H1 (cell line): ENCODE results near the gene PRPH2. TPM values are rescaled to one million over a fixed set of nuclear protein-coding genes. Genes with fewer than 3 reads are reported as not detected.

ENCODE experiments used
- CTCF ChIA-PET: fragments of 300-600 bp; sonication (Branson Sonifier 250); formaldehyde crosslinking; loops from one replicate; lab custom pipeline; 2021; ENCODE audit not compliant: partially characterized antibody; lab: Charles Lee
- POLR2A ChIA-PET: fragments of 300-600 bp; sonication (Branson Sonifier 250); formaldehyde crosslinking; loops from one replicate; lab custom pipeline; 2021; ENCODE audit warnings: inconsistent platforms; ENCODE audit not compliant: partially characterized antibody; lab: Charles Lee
- DNase-seq, 2 experiments: peaks; one replicate each; pipeline versions ENCODE4 v3.0.0 to v3.0.0-alpha.2; 2010 to 2022; ENCODE audit warnings: low spot score in 2 of 2, low read depth in 1 of 2, mixed read lengths in 1 of 2
- FAIRE-seq: peaks from 2 replicates; lab custom pipeline; 2011; peaks lifted over from hg19 to GRCh38; lab: Jason Lieb, UNC
- H2AFZ ChIP-seq: 2 replicates; pipeline ENCODE4 v1.8.1; 2012; ENCODE audit warnings: low read length, inconsistent platforms
- H2AK5ac ChIP-seq: 2 replicates; pipeline ENCODE4 v1.6.1; 2013; ENCODE audit warnings: low read depth, low read length
- H2BK120ac ChIP-seq: replicated peaks from 2 replicates; pipeline ENCODE3; 2013; ENCODE audit warnings: low read depth, low read length, inconsistent platforms
- H2BK12ac ChIP-seq: 2 replicates; pipeline ENCODE4 v1.6.1; 2013; ENCODE audit warnings: low read depth, low read length
- H2BK15ac ChIP-seq: 2 replicates; pipeline ENCODE4 v1.6.1; 2013; ENCODE audit warnings: low read length
- H2BK20ac ChIP-seq: 2 replicates; pipeline ENCODE4 v1.6.1; 2013; ENCODE audit warnings: low read length
- H2BK5ac ChIP-seq: 2 replicates; pipeline ENCODE4 v1.6.1; 2013; ENCODE audit warnings: low read depth, low read length
- H3K14ac ChIP-seq: 2 replicates; pipeline ENCODE4 v1.6.1; 2013; ENCODE audit warnings: inconsistent platforms; ENCODE audit not compliant: insufficient read length
- H3K18ac ChIP-seq: 2 replicates; pipeline ENCODE4 v1.6.1; 2013; ENCODE audit warnings: low read length; ENCODE audit errors: extremely low read depth
- H3K23ac ChIP-seq: 2 replicates; pipeline ENCODE4 v1.6.1; 2013; ENCODE audit warnings: inconsistent platforms; ENCODE audit not compliant: insufficient read length
- H3K23me2 ChIP-seq: 2 replicates; pipeline ENCODE4 v1.6.1; 2013; ENCODE audit warnings: low read depth, low read length
- H3K27ac ChIP-seq: 2 replicates; pipeline ENCODE4 v1.6.1; 2011; ENCODE audit warnings: low read depth, low read length, inconsistent platforms
- H3K27me3 ChIP-seq, 4 experiments: replicated peaks in 1 of 4; 1 replicate in 1 of 4; 2 replicates in 3 of 4; pipeline versions ENCODE4 v1.6.1 to v1.8.1; 2011 to 2013; ENCODE audit warnings: low read length in 3 of 4, mild to moderate bottlenecking in 3 of 4, inconsistent platforms in 2 of 4, mixed read lengths in 2 of 4, moderate library complexity in 1 of 4; ENCODE audit not compliant: control insufficient read depth in 3 of 4, insufficient read depth in 3 of 4; ENCODE audit errors: extremely low read depth in 1 of 4
- H3K36me3 ChIP-seq, 4 experiments: 2 replicates each; pipeline versions ENCODE4 v1.6.1 to v1.8.1; 2011 to 2013; ENCODE audit warnings: mild to moderate bottlenecking in 4 of 4, low read length in 3 of 4, moderate library complexity in 2 of 4, control low read depth in 1 of 4, inconsistent platforms in 1 of 4; ENCODE audit not compliant: insufficient read depth in 4 of 4, control insufficient read depth in 2 of 4
- H3K4ac ChIP-seq: replicated peaks from 2 replicates; pipeline ENCODE3; 2013; ENCODE audit warnings: low read length, low read depth, mixed read lengths, inconsistent platforms; ENCODE audit not compliant: insufficient read length
- H3K4me1 ChIP-seq, 4 experiments: replicated peaks in 1 of 4; 1 replicate in 1 of 4; 2 replicates in 3 of 4; pipeline versions ENCODE4 v1.6.1 to v1.8.1; 2011 to 2013; ENCODE audit warnings: low read length in 3 of 4, inconsistent platforms in 2 of 4, mixed read lengths in 1 of 4; ENCODE audit not compliant: insufficient read depth in 4 of 4, control insufficient read depth in 3 of 4
- H3K4me2 ChIP-seq, 2 experiments: 2 replicates each; pipeline versions ENCODE4 v1.6.1 to v1.8.1; 2011 to 2013; ENCODE audit warnings: low read depth in 2 of 2, low read length in 2 of 2, control low read depth in 1 of 2, inconsistent platforms in 1 of 2, mild to moderate bottlenecking in 1 of 2; ENCODE audit not compliant: insufficient read depth in 1 of 2
- H3K4me3 ChIP-seq, 4 experiments: fragments of 200-600, 300-600 bp in 1 of 4; sonication (generic), shearing (Covaris generic), sonication (Bioruptor Twin) in 1 of 4; 2 replicates each; pipeline versions ENCODE4 v1.5.1 to v1.8.1; 2011 to 2016; ENCODE audit warnings: low read length in 4 of 4, low read depth in 3 of 4, control low read depth in 2 of 4, inconsistent platforms in 2 of 4, mild to moderate bottlenecking in 2 of 4, mixed read lengths in 1 of 4, moderate library complexity in 1 of 4; ENCODE audit not compliant: insufficient read depth in 2 of 4; ENCODE audit errors: extremely low read depth in 1 of 4
- H3K56ac ChIP-seq: replicated peaks from 2 replicates; pipeline ENCODE3; 2013; ENCODE audit warnings: low read depth, mild to moderate bottlenecking, mixed read lengths, low read length, inconsistent platforms; ENCODE audit not compliant: insufficient read length
- H3K79me1 ChIP-seq: 2 replicates; pipeline ENCODE4 v1.6.1; 2013; ENCODE audit warnings: low read depth, low read length, control low read depth
- H3K79me2 ChIP-seq, 2 experiments: 2 replicates each; pipeline versions ENCODE4 v1.6.1 to v1.8.1; 2012 to 2013; ENCODE audit warnings: low read length in 2 of 2, mild to moderate bottlenecking in 2 of 2, inconsistent platforms in 1 of 2; ENCODE audit not compliant: insufficient read depth in 2 of 2, control insufficient read depth in 1 of 2
- H3K9ac ChIP-seq, 4 experiments: replicated peaks in 1 of 4; 1 replicate in 1 of 4; 2 replicates in 3 of 4; pipeline versions ENCODE4 v1.6.1 to v1.8.1; 2011 to 2013; ENCODE audit warnings: low read depth in 3 of 4, low read length in 3 of 4, control low read depth in 2 of 4, mild to moderate bottlenecking in 2 of 4, moderate library complexity in 2 of 4, inconsistent platforms in 1 of 4; ENCODE audit errors: extremely low read depth in 1 of 4
- H3K9me3 ChIP-seq, 2 experiments: 2 replicates each; pipeline versions ENCODE4 v1.6.1 to v1.8.1; 2012 to 2013; ENCODE audit warnings: mild to moderate bottlenecking in 2 of 2, moderate library complexity in 2 of 2, control low read depth in 1 of 2, inconsistent platforms in 1 of 2, low read depth in 1 of 2, low read length in 1 of 2, mixed read lengths in 1 of 2; ENCODE audit not compliant: insufficient read depth in 2 of 2
- H4K20me1 ChIP-seq, 2 experiments: replicated peaks in 1 of 2; 2 replicates each; pipeline versions ENCODE3 to v1.8.1; 2011 to 2013; ENCODE audit warnings: inconsistent platforms in 2 of 2, low read length in 2 of 2, mild to moderate bottlenecking in 1 of 2; ENCODE audit not compliant: insufficient read depth in 2 of 2, control insufficient read depth in 1 of 2
- H4K5ac ChIP-seq: 2 replicates; pipeline ENCODE4 v1.6.1; 2013; ENCODE audit warnings: low read length, low read depth, mixed read lengths, inconsistent platforms; ENCODE audit not compliant: insufficient read length
- H4K8ac ChIP-seq: 2 replicates; pipeline ENCODE4 v1.8.0; 2013; ENCODE audit warnings: mild to moderate bottlenecking, moderate library complexity, low read length, inconsistent platforms; ENCODE audit not compliant: insufficient read depth; ENCODE audit errors: extremely low read depth
- H4K91ac ChIP-seq: replicated peaks from 2 replicates; pipeline ENCODE3; 2013; ENCODE audit warnings: low read length, mixed read lengths, inconsistent platforms; ENCODE audit not compliant: insufficient read length
- SIRT6 ChIP-seq: IDR thresholded peaks from one replicate; pipeline ENCODE4 v1.7.1; 2012; ENCODE audit warnings: low read length, inconsistent platforms
- SP2 ChIP-seq: IDR thresholded peaks from 2 replicates; pipeline ENCODE4 v1.6.1; 2012; ENCODE audit warnings: mild to moderate bottlenecking, low read length, inconsistent platforms
- WGBS, 2 experiments: shearing (Covaris generic) in 1 of 2; methylation state at CpG; one replicate each; pipeline versions ENCODE4 v1.1.6 to v1.1.7; 2013 to 2015; ENCODE audit warnings: low lambda C conversion rate in 2 of 2, mixed read lengths in 2 of 2, inconsistent platforms in 1 of 2, low coverage in 1 of 2, missing lambda C conversion rate in 1 of 2; ENCODE audit not compliant: insufficient replicate concordance in 2 of 2, insufficient coverage in 1 of 2, insufficient read length in 1 of 2; ENCODE audit errors: extremely low coverage in 1 of 2, missing lambda C conversion rate in 1 of 2; 5-methylcytosine and 5-hydroxymethylcytosine counted together
- polyA plus RNA-seq, 7 experiments: library from polyadenylated mRNA; depleted of rRNA in 3 of 7; stranded (reverse) in 5 of 7; unstranded in 2 of 7; fragments of >200 nt in 5 of 7; fragments of 200-250 nt in 2 of 7; gene quantifications; 1 replicate in 5 of 7; 2 replicates in 1 of 7; 4 replicates in 1 of 7; pipeline versions ENCODE4 v1.2.1 to v1.2.3, GENCODE V29; 2011 to 2013; ENCODE audit warnings: missing spikeins in 2 of 7, mixed read lengths in 2 of 7
- total RNA-seq: library from RNA; stranded (reverse); fragmentation: NEBNext Ultra II Directional; extraction: Animal tissue kit (Norgen Biotek cat#: 25700); gene quantifications from 2 replicates; pipeline ENCODE4 v1.2.1, GENCODE V29; 2021
- TF ChIP-seq, protein P1 (sequence below): IDR thresholded peaks from 2 replicates; pipeline ENCODE4 v1.6.1; 2011; ENCODE audit warnings: low read depth, mild to moderate bottlenecking, low read length; ENCODE audit not compliant: insufficient read depth

PRPH2 gene
- total and polyA plus RNA-seq, 2 of the 8 experiments (the other 6 are each of a cell fraction or from before 2014, with no cell fraction given): 0.23 to 0.65 TPM

DNA sequence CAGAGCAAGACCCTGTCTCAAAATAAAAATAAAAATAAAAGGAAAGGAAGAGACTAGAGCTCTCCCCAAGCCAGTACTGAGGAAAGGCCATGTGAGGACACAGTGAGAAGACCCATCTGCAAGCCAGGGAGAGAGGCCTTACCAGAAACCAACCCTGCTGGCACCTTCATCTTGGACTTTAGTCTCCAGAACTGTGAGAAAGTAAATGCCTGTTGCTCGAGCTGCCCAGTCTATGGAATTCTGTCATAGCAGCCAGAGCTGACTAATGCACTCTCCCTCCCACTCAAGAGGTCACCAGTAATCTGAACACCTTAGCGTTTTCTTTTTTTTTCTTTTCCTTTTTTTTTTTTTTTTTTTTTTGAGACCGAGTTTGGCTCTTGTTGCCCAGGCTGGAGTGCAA, 7.3 kb upstream of the PRPH2 start:
- WGBS, 2 experiments: 100% methylated on average over 1 of the region's 3 CpGs; no CpG with 5 or more reads in 1 of the 2 experiments
- H3K18ac ChIP-seq: no peak overlapping the region
- no peak overlapping the region for H2BK20ac ChIP-seq
- H3K4me2 ChIP-seq: no peak overlapping the region
- H3K23ac ChIP-seq: no peak overlapping the region
- H2BK120ac ChIP-seq: no peak overlapping the region
- no peak overlapping the region for H3K9ac ChIP-seq
- no peak overlapping the region for H3K4me3 ChIP-seq
- H3K27ac ChIP-seq: no peak overlapping the region
- no peaks in the 10 kb centered on the region for H3K27me3 ChIP-seq
- H3K23me2 ChIP-seq: no peaks in the 10 kb centered on the region
- H3K4ac ChIP-seq: no peak overlapping the region
- H3K9me3 ChIP-seq: no peaks in the 10 kb centered on the region
- no peak overlapping the region for H2BK12ac ChIP-seq
- no peaks in the 10 kb centered on the region for H4K20me1 ChIP-seq
- no peaks in the 10 kb centered on the region for H3K36me3 ChIP-seq
- H3K4me1 ChIP-seq: no peaks in the 10 kb centered on the region
- no peak for FAIRE-seq
- no peak overlapping the region for H2AFZ ChIP-seq
- H3K14ac ChIP-seq: no peak overlapping the region
- H2AK5ac ChIP-seq: no peak overlapping the region
- H3K79me2 ChIP-seq: no peaks in the 10 kb centered on the region
- no peak overlapping the region for H2BK15ac ChIP-seq
- H4K91ac ChIP-seq: no peak overlapping the region
- no peaks in the 10 kb centered on the region for H3K79me1 ChIP-seq
- no peak overlapping the region for H4K8ac ChIP-seq
- no peak overlapping the region for H4K5ac ChIP-seq
- POLR2A ChIA-PET: interaction anchor here (1.0 kb wide), 1 partner anchor 61 kb away, joined by 3 read pairs; no protein-coding TSS in a partner anchor
- no peak overlapping the region for H3K56ac ChIP-seq
- H2BK5ac ChIP-seq: no peak overlapping the region
- CTCF ChIA-PET: interaction anchor here (0.6 to 7.5 kb wide), 10 partner anchors 27 to 633 kb away, joined by 3 to 87 read pairs (median 4); partner anchors contain the start of gene RPL7L1
- no peak for DNase-seq
- TF ChIP-seq, protein P1, sequence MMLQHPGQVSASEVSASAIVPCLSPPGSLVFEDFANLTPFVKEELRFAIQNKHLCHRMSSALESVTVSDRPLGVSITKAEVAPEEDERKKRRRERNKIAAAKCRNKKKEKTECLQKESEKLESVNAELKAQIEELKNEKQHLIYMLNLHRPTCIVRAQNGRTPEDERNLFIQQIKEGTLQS: no peak
- TF ChIP-seq SP2 (no peak), SIRT6 (no peak)
